Measurements from ENCODE around the gene DCLK1. TPM values are rescaled to one million over a fixed set of nuclear protein-coding genes. Genes with fewer than 3 reads are reported as not detected.
"Not testable (repeated sequence)": the region's sequence is repeated elsewhere in the genome, so short reads cannot be mapped to it uniquely, and the experiment has no call there.

Gene DCLK1
- total RNA-seq, 4 donors from 2014 or later: 3.8 to 10.0 (median 8.2) TPM

- DNase-seq: peak; percentile 65 to 79
- intact Hi-C loops (cut with DNase I; ENCODE audit: low total_unique reads) (no loop called here), in situ Hi-C loops (cut with MboI; ENCODE audit: low sequenced_read_pairs in 4 of 4) (loop anchor here (5.0 to 25.0 kb wide), 3 partner anchors 295 to 758 kb away; no protein-coding TSS in a partner anchor)
- TF ChIP-seq CTCF (IDR thresholded peaks at IDR 0.05 in 4 of 5, conservative IDR thresholded peaks at IDR 0.05 in 1 of 5) (no peak), POLR2A (IDR thresholded peaks at IDR 0.05) (no peak)
- H3K36me3 ChIP-seq: no peaks in the 10 kb centered on the region
- no peaks in the 10 kb centered on the region for H3K9me3 ChIP-seq
- no peak overlapping the region for H3K4me3 ChIP-seq
- H3K27ac ChIP-seq: peak overlapping the region; percentile 52 to 72 (median 60)
- no peaks in the 10 kb centered on the region for H3K4me1 ChIP-seq
- no peaks in the 10 kb centered on the region for H3K27me3 ChIP-seq
- ATAC-seq: peak; percentile 70 to 73
Measured at GRCh38 chr13:35979361-35979951, 151.7 kb downstream of the DCLK1 start.

- no peaks in the 10 kb centered on the region for H3K9me3 ChIP-seq
- intact Hi-C loops (cut with DNase I; ENCODE audit: low total_unique reads) (loop anchor here (1.0 kb wide), 1 partner anchor 297 kb away; no protein-coding TSS in a partner anchor), in situ Hi-C loops (cut with MboI; ENCODE audit: low sequenced_read_pairs in 4 of 4) (loop anchor here (5.0 to 25.0 kb wide), 3 partner anchors 296 to 759 kb away; no protein-coding TSS in a partner anchor)
- no peak for TF ChIP-seq POLR2A (IDR thresholded peaks at IDR 0.05)
- peak; percentile 75 to 85 (median 78) for TF ChIP-seq CTCF (IDR thresholded peaks at IDR 0.05 in 4 of 5, conservative IDR thresholded peaks at IDR 0.05 in 1 of 5)
- DNase-seq (no peak), ATAC-seq (peak; percentile 56 to 65)
- no peaks in the 10 kb centered on the region for H3K27me3 ChIP-seq
- peak overlapping the region; percentile 25 to 72 (median 60) for H3K27ac ChIP-seq
- no peak overlapping the region for H3K4me3 ChIP-seq
- no peaks in the 10 kb centered on the region for H3K4me1 ChIP-seq
- no peaks in the 10 kb centered on the region for H3K36me3 ChIP-seq
Measured at GRCh38 chr13:35978607-35979316, 152.4 kb downstream of the DCLK1 start.

GRCh38 chr13:35977060-35977459, 154.1 kb downstream of the DCLK1 start:
- no peak overlapping the region for H3K4me3 ChIP-seq
- no peak for ATAC-seq
- no peaks in the 10 kb centered on the region for H3K9me3 ChIP-seq
- DNase-seq: no peak
- in situ Hi-C loops (cut with MboI; ENCODE audit: low sequenced_read_pairs in 4 of 4): loop anchor here (5.0 to 25.0 kb wide), 3 partner anchors 298 to 760 kb away; no protein-coding TSS in a partner anchor
- H3K27ac ChIP-seq: no peak overlapping the region
- no peaks in the 10 kb centered on the region for H3K27me3 ChIP-seq
- intact Hi-C loops (cut with DNase I; ENCODE audit: low total_unique reads): no loop called here
- H3K36me3 ChIP-seq: no peaks in the 10 kb centered on the region
- TF ChIP-seq POLR2A (IDR thresholded peaks at IDR 0.05) (no peak), CTCF (IDR thresholded peaks at IDR 0.05 in 4 of 5, conservative IDR thresholded peaks at IDR 0.05 in 1 of 5) (no peak)
- no peaks in the 10 kb centered on the region for H3K4me1 ChIP-seq

GRCh38 chr13:35976126-35976525, 155.1 kb downstream of the DCLK1 start:
- Histone ChIP-seq H3K4me3 (no peak overlapping the region), H3K4me1 (no peaks in the 10 kb centered on the region), H3K27me3 (no peaks in the 10 kb centered on the region), H3K27ac (no peak overlapping the region), H3K36me3 (no peaks in the 10 kb centered on the region), H3K9me3 (no peaks in the 10 kb centered on the region)
- in situ Hi-C loops (cut with MboI; ENCODE audit: low sequenced_read_pairs in 4 of 4) (loop anchor here (5.0 to 25.0 kb wide), 3 partner anchors 299 to 761 kb away; no protein-coding TSS in a partner anchor), intact Hi-C loops (cut with DNase I; ENCODE audit: low total_unique reads) (no loop called here)
- TF ChIP-seq POLR2A (IDR thresholded peaks at IDR 0.05) (no peak), CTCF (IDR thresholded peaks at IDR 0.05 in 4 of 5, conservative IDR thresholded peaks at IDR 0.05 in 1 of 5) (no peak)
- ATAC-seq: no peak
- no peak for DNase-seq

DNA sequence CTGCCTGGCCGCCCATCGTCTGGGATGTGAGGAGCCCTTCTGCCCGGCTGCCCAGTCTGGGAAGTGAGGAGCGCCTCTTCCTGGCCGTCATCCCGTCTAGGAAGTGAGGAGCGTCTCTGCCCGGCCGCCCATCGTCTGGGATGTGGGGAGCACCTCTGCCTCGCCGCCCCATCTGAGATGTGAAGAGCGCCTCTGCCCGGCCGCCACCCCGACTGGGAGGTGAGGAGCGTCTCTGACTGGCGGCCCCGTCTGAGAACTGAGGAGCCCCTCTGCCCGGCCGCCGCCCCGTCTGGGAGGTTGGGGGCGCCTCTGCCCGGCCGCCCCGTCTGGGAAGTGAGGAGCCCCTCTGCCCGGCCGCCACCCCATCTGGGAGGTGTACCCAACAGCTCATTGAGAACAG, 164.2 kb downstream of the DCLK1 start:
- H3K27ac ChIP-seq; ATAC-seq; intact Hi-C loops (cut with DNase I; ENCODE audit: low total_unique reads); H3K27me3 ChIP-seq; H3K9me3 ChIP-seq; DNase-seq; H3K4me3 ChIP-seq; H3K36me3 ChIP-seq; H3K4me1 ChIP-seq: not testable (repeated sequence)
- in situ Hi-C loops (cut with MboI; ENCODE audit: low sequenced_read_pairs in 4 of 4): loop anchor here in 1 of 4 donors (25.0 kb wide), 1 partner anchor 330 kb away; no protein-coding TSS in a partner anchor

Data from gastrocnemius medialis (tissue), 4 donors.